ENCODE results near the gene SAMD11.
"Not testable (repeated sequence)": the region's sequence is repeated elsewhere in the genome, so short reads cannot be mapped to it uniquely, and the experiment has no call there.

Gene SAMD11

GRCh38 chr1:966135-966703 lies 42.5 kb downstream of the SAMD11 start, which contains the start of gene PLEKHN1:
Gene PLEKHN1, plus strand, starts transcription at chr1:966482. Its CDS starts 50 bp downstream, at chr1:966532.
- peak; percentile 35 for DNase-seq

DNA sequence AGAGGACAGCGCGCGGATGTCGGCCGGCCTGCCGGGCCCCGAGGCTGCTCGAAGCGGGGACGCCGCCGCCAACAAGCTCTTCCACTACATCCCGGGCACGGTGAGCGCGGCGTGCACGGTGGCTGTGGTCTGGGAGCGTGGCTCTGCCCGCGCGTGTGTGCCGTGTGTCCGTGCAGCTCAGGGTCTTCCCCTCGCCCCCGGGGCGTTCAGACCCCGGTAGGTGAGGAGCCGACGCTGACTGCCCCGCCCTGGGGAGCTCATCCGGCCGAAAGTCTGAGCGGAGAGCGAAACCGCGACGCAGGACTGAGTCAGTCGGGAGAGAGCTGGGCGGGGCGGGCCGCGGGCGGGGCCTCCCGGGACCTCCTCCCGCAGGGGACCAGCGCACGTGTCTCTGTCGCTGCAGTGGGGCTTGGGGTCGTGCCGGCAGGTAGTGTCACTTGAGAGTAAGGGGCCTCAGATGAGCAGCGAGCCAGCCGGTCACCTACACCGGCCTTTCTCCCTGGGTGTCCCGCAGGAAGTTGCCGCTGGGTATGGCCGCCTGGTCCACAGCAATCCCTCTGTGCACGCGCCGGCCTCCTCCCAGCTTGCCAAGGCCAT lies 43.1 kb downstream of the SAMD11 start:
- peak; percentile 74 for DNase-seq

DNA sequence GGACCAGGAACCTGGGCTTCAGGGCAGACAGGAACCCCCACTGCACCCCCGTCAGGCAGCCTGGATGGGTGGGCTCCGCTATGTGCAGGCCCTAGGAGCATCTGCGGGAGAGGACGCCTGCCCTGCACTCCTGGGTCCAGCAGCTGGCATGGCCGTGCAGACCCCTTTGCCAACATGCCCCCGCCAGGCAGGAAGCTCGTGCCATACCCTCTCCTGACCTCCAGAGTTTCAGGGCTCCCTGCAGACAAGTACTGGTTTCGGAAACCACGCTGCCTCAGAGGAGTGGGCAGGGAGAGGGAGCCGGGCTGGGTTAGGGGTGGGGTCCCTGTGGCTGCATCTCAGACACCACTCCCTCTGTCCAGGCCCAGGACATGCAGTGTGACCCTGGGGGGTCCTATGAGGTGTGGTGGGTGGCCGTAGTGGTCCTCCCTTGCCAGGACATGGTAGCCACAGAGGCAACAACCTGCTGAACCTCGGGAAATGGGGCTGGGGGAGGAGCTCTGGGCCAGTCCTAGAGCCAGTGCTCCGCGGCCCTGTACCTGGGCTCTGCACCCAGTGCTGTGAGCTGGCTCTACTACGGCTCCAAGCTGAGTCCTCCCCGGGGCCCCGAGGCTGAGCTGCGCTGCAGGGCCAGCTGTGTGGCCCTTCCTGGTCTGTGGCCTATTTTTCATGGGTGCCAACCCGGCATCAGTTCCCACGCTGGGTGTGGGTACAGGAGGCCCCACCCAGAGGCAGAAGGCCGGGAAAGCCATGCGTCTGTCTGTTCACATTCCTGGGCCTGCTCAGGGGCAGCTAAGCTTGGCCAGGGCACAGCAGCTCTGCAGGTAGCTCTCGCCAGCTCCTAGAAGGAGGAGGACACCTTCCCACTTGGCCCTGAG lies 44.0 kb downstream of the SAMD11 start:
- DNase-seq: no peak

DNA sequence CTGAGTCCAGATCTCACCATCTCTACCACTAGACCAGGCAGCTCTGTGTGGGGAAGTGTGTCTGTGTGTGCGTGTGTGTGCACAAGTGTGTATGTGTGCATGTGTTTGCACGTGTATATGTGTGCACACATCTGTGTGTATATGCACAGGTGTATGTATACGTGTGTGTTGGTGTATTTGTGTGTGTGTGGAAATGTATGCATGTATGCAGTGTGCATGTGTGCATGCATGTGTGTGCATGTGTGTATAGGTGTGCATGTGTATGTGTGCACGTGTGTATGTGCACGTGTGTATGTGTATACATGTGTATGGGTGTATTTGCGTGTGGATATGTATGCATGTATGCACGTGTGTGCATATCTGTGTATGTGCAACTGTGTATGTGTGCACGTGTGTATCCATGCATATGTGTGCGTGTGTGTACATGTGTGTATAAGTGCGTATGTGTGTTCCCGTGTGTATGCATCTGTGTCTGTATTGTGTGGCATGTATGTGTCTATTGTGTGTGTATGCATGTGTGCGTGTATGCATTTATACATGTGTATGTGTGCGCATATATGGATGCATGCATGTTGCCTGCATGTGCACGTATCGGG lies 45.6 kb downstream of the SAMD11 start:
- DNase-seq: no peak

DNA sequence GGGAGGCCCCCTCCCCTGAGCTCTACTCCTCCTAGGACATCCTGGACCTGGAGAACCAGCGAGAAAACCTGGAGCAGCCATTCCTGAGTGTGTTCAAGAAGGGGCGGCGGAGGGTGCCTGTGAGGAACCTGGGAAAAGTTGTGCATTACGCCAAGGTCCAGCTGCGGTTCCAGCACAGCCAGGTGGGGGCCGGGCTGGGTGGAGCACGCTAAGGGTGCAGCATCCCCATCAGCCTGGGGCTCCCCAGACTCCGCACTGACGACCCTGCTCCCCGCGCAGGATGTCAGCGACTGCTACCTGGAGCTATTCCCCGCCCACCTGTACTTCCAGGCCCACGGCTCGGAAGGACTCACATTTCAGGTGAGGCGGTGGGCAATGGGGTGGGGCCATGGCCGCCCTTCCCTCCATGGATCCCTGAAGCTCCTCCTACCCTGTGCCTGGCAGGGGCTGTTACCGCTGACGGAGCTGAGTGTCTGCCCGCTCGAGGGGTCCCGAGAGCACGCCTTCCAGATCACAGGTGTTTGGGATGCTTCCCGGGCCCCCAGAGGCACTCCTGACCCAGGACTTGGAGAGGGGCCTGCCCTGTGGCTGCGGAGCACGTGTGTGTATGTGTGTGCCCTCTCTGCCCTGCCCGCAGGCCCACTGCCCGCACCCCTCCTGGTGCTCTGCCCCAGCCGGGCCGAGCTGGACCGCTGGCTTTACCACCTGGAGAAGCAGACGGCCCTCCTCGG lies 46.7 kb downstream of the SAMD11 start:
- no peak for DNase-seq

DNA sequence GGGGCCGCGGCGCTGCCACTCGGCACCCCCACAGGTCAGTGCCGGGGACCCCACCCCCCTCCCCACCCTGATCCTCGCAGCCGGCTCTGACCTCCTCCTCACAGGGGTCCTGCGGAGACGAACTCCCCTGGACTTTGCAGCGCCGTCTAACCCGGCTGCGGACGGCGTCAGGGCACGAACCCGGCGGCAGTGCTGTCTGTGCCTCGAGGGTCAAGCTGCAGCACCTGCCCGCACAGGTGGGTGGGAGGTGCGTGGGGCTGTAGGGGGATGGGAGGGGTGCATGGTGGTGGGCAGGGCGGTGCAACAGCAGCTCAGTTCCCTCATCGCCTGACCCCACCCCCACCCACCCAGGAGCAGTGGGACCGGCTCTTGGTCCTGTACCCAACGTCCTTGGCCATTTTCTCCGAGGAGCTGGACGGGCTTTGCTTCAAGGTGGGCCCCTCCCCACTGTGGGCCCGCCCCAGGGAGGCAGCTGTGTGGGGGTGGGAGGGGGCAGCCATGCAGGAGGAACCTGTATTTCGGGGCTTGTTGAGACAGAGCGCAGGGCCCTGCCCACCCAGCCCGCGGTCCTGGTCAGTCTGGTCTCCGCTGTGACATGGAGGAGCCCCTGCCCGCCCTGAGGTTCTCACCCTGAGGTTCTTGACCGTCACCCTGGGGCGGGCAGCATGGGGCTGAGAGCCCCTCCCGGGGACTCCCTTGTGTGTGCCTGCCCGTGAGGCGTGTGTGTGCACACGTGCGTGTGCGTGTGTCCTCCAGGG lies 47.4 kb downstream of the SAMD11 start:
- no peak for DNase-seq

- DNase-seq: no peak
Measured at GRCh38 chr1:971751-972506, 48.2 kb downstream of the SAMD11 start.

DNA sequence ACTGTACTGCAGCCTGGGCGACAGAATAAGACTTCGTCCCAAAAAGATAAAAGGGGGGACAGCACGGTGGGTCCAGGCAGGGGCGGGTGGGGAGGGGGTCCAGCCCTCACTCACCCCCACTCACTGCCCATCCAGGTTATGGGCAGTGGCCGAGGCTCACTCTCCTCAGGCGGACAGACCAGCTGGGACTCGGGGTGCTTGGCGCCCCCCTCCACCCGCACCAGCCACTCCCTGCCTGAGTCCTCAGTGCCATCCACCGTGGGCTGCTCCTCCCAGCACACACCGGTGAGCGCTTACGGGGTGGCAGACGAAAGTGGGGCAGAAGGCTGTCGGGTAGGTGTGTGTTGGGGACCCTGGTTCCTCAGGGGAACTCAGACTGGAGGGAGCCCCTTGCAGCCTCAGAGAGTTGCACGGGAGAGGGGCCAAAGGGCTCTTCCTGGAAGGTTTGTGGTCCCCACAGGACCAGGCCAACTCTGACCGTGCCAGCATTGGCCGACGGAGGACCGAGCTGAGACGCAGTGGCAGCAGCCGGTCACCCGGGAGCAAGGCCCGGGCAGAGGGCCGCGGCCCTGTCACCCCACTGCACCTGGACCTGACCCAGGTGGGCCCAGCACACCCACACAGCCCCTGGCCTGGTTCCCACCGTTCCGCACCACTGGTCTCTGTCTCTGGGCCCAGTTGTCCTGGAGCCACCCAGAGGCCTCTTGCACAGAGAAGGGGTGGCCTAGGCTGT lies 49.2 kb downstream of the SAMD11 start:
- no peak for DNase-seq

DNA sequence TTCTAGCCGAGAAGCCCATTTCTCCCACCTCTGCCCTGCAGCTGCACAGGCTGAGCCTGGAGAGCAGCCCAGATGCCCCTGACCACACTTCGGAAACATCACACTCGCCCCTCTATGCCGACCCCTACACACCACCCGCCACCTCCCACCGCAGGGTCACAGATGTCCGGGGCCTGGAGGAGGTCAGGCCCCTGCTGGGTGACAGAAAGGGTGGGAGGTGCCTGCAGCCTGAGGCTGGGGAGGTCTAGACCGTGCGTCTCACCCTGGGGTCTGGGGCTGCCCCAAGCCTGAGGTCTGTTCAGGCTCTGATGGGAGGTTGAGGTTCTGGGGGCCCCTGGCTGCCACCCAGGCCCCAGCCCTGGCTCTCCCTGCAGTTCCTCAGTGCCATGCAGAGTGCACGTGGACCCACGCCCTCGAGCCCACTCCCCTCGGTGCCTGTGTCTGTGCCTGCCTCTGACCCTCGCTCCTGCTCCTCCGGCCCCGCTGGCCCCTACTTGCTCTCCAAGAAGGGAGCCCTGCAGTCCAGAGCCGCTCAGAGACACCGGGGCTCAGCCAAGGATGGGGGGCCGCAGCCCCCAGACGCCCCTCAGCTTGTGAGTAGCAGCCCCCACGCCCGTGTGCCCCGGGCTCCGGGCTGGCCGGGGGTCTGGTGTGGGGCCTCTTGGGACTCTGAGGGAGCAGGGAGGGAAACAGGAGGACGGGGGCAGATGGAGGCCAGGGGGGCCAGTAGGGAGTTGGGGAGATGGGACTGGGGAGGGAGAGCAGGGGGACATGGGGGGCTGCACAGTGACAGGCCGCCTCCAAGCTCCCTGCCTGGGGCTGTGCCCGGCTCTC lies 50.0 kb downstream of the SAMD11 start:
- no peak for DNase-seq

DNA sequence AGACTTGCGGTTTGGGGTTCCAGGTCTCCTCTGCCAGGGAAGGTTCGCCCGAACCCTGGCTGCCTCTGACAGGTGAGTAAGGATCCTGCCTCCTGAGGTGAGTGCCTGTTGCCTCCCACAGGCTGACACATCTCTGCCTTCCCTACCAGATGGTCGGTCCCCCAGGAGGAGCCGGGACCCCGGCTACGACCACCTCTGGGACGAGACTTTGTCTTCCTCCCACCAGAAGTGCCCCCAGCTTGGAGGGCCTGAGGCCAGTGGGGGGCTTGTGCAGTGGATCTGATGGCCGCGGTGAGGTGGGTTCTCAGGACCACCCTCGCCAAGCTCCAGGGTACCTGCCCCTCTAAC lies 50.5 kb downstream of the SAMD11 start:
- no peak for DNase-seq

GRCh38 chr1:974687-975328 lies 51.1 kb downstream of the SAMD11 start:
- no peak for DNase-seq

DNA sequence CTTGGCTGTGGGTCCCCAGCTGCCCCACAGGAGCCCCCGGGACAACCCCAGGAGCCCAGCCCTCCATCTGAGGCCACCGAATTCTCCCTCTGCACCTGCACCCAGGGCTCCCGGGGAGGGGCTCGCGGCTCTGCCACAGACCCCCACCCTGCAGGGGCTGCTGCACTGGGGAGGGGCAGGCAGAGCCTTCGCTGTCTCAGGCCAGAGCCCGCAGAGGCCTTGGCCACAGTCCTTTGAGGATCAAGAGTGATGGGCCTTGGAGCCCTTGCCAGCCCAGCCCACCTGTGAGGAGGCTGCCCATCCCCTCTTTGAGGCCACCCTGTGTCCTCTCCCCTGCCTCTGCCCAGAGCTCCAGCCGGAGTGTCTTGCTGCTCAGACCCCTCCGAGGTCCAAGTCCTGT lies 51.6 kb downstream of the SAMD11 start:
- DNase-seq: no peak

GRCh38 chr1:975896-976683 lies 52.4 kb downstream of the SAMD11 start:
- peak; percentile 74 for DNase-seq

DNA sequence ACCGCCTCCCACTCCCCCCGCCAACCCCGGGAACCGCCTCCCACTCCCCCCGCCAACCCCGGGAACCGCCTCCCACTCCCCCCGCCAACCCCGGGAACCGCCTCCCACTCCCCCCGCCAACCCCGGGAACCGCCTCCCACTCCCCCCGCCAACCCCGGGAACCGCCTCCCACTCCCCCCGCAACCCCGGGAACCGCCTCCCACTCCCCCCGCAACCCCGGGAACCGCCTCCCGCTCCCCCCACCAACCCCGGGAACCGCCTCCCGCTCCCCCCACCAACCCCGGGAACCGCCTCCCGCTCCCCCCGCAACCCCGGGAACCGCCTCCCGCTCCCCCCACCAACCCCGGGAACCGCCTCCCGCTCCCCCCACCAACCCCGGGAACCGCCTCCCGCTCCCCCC lies 53.1 kb downstream of the SAMD11 start:
- DNase-seq: not testable (repeated sequence)

GRCh38 chr1:978069-978834 lies 54.5 kb downstream of the SAMD11 start:
- DNase-seq: no peak

GRCh38 chr1:978835-979743 lies 55.4 kb downstream of the SAMD11 start:
- no peak for DNase-seq

GRCh38 chr1:979744-980072 lies 56.0 kb downstream of the SAMD11 start:
- DNase-seq: no peak

Measured in OCI-M1 (cell line).